SK-N-MC (cell line): ENCODE measurements around the gene SP2.

Experiments used
- DNase-seq: peaks from one replicate; pipeline ENCODE4 v3.0.0-alpha.2; 2011; ENCODE audit warnings: low read depth, low spot score
- H3K27ac ChIP-seq: fragments of 200-600 bp; sonication (generic); 2 replicates; pipeline ENCODE4 v1.5.1; 2016; ENCODE audit warnings: mixed run types
- H3K36me3 ChIP-seq: fragments of 200-600 bp; sonication (generic); 2 replicates; pipeline ENCODE4 v1.6.1; 2017; ENCODE audit warnings: antibody characterized with exemption, low read length, mixed read lengths; ENCODE audit not compliant: insufficient read depth
- H3K4me3 ChIP-seq: fragments of 200-600 bp; sonication (generic); 2 replicates; pipeline ENCODE4 v1.5.1; 2016
- H3K9ac ChIP-seq: fragments of 200-600 bp; sonication (generic); 2 replicates; pipeline ENCODE4 v1.8.0; 2017; ENCODE audit warnings: mixed run types, mixed read lengths; ENCODE audit not compliant: insufficient read length
- H3K9me3 ChIP-seq: fragments of 200-600 bp; sonication (generic); 2 replicates; pipeline ENCODE4 v1.6.1; 2017; ENCODE audit warnings: low read depth, mild to moderate bottlenecking, antibody characterized with exemption, low read length, moderate library complexity, mixed read lengths
- EZH2 ChIP-seq: fragments of 200-600 bp; sonication (generic); IDR thresholded peaks from one replicate; pipeline ENCODE4 v1.6.1; 2017; ENCODE audit warnings: antibody characterized with exemption
- FOXP2 ChIP-seq: optimal IDR thresholded peaks from 2 replicates; pipeline ENCODE3; 2011; ENCODE audit warnings: mild to moderate bottlenecking, moderate library complexity; ENCODE audit not compliant: insufficient read depth; ENCODE audit errors: extremely low read length, control extremely low read depth
- POLR2AphosphoS5 ChIP-seq: IDR thresholded peaks from 2 replicates; pipeline ENCODE4 v1.6.1; 2012; ENCODE audit warnings: mild to moderate bottlenecking, low read depth, low read length, borderline replicate concordance

Gene SP2

DNA sequence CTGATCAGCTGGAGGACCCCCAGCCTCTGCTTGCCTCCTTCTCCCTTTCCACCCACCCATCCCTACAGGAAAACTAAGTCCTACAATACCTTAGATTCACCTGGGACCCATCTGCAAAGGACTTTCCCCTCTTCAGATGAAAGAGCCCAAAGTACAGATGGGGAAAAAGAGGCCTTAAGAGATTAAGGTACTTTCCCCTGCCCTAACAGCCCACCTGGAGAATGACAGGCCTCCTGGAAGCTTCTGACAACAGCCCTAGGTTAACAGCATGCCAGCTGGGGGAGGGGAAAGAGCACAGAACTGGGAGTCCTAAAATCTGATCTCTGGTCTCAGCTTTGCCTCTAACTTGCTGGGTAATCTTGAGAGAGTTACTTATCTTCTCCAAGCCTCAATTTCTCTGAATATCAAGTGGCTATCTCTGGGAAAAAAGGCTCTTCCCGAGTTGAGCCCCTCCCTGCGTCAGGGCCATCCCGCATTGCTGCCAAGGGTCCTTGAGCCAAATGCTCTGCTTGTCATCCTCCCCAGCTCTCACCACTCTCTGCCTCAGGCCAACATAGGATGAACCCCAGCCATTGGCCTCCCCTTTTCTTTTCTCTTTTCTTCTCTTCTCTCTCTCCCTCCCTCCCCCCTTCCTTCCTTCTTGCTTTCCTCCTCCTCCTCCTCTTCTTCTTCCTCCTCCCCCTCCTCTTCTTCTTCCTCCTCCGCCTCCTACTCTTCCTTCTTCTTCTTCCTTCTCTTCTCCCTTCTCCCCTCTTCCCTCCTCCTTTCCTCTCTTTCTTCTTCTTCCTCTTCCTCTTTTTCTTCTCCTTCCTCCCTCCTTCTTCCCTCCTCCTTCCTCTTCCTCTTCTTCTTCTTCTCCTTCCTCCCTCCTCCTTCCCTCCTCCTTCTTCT, 22.6 kb upstream of the SP2 start:
- H3K36me3 ChIP-seq, result no peaks in the 10 kb centered on the region
- no peak overlapping the region for H3K9ac ChIP-seq
- H3K27ac ChIP-seq, result no peak overlapping the region
- H3K9me3 ChIP-seq, result no peaks in the 10 kb centered on the region
- TF ChIP-seq FOXP2 (no peak), POLR2AphosphoS5 (no peak), EZH2 (no peak)
- no peak for DNase-seq
- H3K4me3 ChIP-seq, result no peak overlapping the region

DNA sequence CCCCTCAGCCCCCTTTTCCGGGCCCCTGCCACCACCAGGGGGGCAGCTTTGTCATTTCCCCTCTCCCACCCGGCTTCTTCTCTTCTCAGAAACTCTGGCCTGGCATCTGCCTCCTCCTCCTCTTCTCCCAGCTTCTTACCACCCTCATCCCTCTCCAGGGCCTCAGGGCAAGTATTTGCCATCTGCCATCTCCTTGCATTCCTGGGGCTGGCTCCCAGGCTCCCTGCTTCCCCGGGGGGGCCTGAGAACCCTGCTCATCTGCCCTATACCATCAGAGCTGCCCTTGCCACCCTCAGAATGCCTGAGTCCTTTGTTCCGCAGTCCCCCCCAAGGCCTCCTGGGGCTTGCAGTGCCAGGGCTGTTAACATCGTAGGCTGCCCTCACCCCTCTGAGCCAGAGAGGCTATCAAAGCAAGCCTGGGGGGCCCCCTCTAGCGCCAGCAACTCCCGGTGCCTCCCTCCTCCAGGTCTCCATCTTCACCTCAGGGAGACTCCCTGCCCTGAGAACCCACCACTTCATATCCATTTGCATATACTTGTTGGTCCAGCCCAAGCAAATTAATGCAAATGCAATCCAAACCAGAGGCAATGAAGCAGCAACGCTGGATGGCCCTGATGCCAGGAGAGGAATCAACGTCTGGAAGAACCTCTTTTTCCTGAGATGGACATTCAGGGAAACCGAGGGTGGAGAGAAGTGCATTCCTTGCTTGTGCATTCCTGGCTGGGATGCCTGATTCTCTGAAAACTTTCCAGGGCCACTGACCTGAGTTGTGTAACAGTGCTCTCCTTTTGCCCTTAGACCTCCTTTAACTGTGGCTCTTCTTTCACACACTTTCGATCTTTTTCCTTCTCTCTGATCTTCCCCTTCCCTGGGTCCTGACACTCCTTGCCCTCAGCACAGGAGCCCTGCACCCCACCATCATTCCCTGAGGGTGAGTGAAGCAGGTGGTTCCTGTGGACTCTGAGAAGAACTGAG, 20.7 kb upstream of the SP2 start:
- H3K36me3 ChIP-seq, result no peaks in the 10 kb centered on the region
- no peak for DNase-seq
- no peak overlapping the region for H3K9ac ChIP-seq
- H3K4me3 ChIP-seq, result no peak overlapping the region
- no peak overlapping the region for H3K27ac ChIP-seq
- no peak for TF ChIP-seq FOXP2
- TF ChIP-seq POLR2AphosphoS5, result no peak
- TF ChIP-seq EZH2, result no peak
- H3K9me3 ChIP-seq, result no peaks in the 10 kb centered on the region

DNA sequence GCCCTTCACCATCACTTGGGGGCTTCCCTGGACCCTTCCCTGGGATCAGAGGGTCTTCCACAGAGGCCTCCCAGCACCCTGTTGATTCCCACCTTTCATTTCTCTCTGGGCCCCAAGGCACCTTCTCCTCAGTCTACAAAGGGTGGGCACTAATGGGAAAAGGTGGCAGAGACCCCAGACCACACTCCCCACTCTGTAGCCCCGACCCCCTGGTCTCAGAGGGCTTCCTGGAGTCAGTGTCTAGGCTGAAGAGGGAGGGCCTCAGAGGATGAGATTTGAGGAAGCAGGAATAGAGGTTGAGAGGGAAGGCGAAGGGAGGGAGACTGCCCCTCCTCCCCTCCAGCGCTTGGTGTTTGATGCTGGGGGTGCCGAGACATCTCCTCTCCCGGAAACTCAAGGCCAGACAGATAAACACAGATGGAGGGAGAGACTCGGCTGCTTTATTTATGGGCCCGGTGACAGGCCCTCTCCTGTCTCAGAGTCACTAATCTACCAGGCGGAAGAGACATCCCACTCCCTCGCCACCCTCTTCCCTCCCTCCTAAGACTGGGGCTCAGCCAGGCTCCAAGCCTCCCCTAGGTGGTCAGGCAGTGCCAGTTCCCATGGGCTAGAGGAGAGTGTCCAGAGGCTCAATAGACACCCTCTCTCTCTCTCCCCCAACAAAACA, 18.5 kb upstream of the SP2 start:
- TF ChIP-seq EZH2, result no peak
- TF ChIP-seq FOXP2, result no peak
- H3K9me3 ChIP-seq, result no peaks in the 10 kb centered on the region
- H3K4me3 ChIP-seq, result no peak overlapping the region
- H3K9ac ChIP-seq, result no peak overlapping the region
- no peak overlapping the region for H3K27ac ChIP-seq
- DNase-seq, result no peak
- H3K36me3 ChIP-seq, result no peaks in the 10 kb centered on the region

DNA sequence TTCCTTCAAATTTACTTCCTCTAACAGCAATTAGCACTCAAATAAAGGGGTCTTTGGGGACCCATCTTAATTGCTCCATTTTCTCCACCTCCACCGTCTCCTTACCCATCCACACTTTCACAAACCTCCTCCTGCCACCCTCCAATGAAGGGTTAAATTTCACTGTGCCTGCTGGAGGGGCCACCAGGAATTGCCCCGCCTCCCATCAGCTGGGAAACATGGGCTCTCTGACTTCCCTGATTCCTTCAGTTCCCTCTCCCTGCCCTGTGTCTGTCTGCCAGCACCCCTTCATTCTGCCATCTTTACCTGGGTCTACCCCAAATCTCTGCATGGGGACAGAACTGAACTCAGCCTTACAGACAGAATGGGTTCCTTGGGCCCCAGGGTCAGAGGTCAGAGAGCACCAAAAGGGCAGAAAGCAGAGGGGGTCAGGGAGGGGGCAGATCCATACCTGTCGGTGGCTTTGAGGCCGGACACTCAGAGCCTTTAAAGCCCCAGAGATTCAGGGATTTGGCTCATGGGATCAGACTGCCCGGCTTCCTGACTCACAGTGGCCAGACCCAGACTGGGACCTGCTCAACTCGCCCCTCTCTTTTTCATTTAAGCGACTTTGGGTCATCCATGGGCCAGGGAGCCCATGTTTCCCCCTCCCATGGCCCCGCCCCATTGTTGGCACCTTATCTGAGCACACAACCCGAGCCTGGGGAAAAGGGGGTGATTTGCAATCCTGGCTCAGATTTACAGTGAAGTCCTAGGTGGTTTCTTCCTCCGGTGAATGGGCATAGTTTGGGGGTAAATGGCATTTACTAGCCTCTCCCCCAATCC, 17.6 kb upstream of the SP2 start:
- no peaks in the 10 kb centered on the region for H3K9me3 ChIP-seq
- H3K9ac ChIP-seq, result no peak overlapping the region
- TF ChIP-seq POLR2AphosphoS5, result no peak
- no peak for TF ChIP-seq FOXP2
- TF ChIP-seq EZH2, result no peak
- no peak overlapping the region for H3K4me3 ChIP-seq
- no peak for DNase-seq
- H3K36me3 ChIP-seq, result no peaks in the 10 kb centered on the region
- no peak overlapping the region for H3K27ac ChIP-seq

DNA sequence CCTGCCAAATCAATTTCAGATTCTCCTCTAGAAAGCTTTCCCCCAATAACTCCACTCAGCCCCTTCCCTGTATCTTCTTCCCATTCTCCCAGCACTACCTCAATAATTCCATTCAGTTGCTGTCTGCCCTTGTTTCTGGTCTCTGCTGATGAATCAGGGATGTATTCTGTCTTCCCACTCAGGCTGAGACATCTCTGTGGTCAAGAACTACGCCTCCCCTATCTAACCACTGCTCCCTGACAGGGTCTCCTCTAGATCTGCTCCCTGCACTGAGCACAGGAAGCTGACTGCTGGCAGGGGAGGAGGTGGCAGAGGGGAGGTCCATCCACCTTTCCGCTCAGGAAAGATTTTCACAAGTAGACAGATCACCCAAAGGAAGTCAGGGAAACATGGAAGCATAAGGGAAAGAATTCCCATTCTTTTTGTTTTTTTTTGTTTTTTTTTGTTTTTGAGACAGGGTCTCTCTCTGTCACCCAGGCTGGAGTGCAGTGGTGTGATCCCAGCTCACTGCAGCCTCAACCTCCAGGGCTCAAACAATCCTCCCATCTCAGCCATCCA, 16.9 kb upstream of the SP2 start:
- Histone ChIP-seq H3K9ac (no peak overlapping the region), H3K27ac (no peak overlapping the region)

DNA sequence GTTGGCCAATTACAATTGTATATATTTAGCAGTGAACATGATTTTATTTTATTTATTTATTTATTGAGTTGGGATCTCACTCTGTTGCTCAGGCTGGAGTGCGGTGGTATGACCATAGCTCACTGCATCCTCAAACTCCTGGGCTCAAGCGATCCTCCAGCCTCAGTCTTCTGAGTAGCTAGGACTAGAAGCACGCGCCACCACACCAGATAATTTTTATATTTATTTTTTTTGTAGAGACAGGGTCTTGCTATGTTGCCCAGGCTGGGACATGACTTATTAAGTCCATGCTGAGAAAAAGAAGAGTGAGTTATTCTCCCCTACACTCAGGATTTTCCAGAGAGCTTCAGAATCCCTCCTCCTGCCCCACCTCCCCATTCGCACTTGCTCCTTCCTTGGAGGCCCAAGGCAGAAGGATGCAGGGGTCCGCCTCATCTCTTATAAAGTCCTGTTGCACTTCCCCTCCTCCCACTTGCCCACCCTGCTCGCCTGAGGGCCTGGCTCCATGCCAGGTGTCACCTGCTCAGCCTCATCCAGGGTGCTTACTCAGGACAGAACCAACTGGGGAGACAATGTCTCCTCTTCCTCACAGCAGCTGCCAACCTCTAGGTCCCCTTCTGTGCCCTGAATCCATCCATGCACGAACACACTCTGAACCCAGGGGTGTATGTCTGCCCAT, 16.1 kb upstream of the SP2 start:
- no peaks in the 10 kb centered on the region for H3K9me3 ChIP-seq

More for the DNA sequence above, 16.9 kb upstream of the SP2 start:
- no peak for TF ChIP-seq EZH2
- no peak for TF ChIP-seq FOXP2
- TF ChIP-seq POLR2AphosphoS5, result no peak
- Histone ChIP-seq H3K36me3 (no peaks in the 10 kb centered on the region), H3K9me3 (no peaks in the 10 kb centered on the region), H3K4me3 (no peak overlapping the region)
- DNase-seq, result no peak

DNA sequence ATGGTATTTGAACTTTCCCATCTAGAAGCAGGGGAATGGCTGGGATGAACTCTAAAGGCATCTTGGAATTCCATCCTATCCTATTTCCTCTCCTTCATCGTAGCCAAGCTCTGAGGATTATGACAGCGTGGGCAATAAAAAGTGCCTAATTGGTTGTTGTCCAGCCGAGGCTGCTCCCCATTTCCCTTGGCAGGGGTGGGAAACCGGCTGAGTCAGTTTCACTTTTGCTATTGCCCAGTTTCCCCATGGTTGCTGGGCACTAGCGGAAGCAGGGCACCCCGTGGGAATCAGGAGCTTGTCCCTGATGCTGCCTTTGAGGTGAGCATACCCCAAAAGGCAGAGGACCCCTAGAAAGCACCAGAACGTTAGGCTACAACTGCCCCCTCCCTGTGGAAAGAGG, 13.8 kb upstream of the SP2 start:
- no peaks in the 10 kb centered on the region for H3K9me3 ChIP-seq
- H3K9ac ChIP-seq, result no peak overlapping the region
- DNase-seq, result no peak
- no peak for TF ChIP-seq FOXP2
- TF ChIP-seq POLR2AphosphoS5, result no peak
- no peak for TF ChIP-seq EZH2
- H3K27ac ChIP-seq, result no peak overlapping the region
- no peak overlapping the region for H3K4me3 ChIP-seq
- no peaks in the 10 kb centered on the region for H3K36me3 ChIP-seq

More for the DNA sequence above, 16.1 kb upstream of the SP2 start:
- Histone ChIP-seq H3K27ac (no peak overlapping the region), H3K36me3 (no peaks in the 10 kb centered on the region), H3K4me3 (no peak overlapping the region), H3K9ac (no peak overlapping the region)
- TF ChIP-seq POLR2AphosphoS5, result no peak
- no peak for TF ChIP-seq EZH2
- no peak for TF ChIP-seq FOXP2
- DNase-seq, result no peak
